Measurements from ENCODE around the gene VPS13D.

DNA sequence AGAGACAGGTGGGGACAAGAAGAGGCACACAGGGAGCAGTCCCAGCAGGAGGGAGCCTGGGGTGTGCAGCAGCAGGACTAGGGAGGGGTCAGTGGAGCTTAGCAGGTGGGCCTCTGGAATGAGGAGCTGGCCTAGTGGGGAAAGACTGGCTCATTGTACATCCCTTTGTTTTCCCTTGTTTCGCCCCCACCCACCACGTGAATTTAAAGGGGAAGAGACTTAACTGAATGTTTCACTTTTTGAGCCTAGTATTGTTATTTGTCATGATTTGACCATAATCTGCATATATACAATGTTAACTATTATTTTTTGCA lies 206.5 kb downstream of the VPS13D start:
- TF ChIP-seq, protein P1, sequence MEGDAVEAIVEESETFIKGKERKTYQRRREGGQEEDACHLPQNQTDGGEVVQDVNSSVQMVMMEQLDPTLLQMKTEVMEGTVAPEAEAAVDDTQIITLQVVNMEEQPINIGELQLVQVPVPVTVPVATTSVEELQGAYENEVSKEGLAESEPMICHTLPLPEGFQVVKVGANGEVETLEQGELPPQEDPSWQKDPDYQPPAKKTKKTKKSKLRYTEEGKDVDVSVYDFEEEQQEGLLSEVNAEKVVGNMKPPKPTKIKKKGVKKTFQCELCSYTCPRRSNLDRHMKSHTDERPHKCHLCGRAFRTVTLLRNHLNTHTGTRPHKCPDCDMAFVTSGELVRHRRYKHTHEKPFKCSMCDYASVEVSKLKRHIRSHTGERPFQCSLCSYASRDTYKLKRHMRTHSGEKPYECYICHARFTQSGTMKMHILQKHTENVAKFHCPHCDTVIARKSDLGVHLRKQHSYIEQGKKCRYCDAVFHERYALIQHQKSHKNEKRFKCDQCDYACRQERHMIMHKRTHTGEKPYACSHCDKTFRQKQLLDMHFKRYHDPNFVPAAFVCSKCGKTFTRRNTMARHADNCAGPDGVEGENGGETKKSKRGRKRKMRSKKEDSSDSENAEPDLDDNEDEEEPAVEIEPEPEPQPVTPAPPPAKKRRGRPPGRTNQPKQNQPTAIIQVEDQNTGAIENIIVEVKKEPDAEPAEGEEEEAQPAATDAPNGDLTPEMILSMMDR (IDR thresholded peaks at IDR 0.05), result no peak
- no peak for TF ChIP-seq POLR2A (IDR thresholded peaks at IDR 0.05)
